Measurements from ENCODE around the gene UGCG. TPM values are rescaled to one million over a fixed set of nuclear protein-coding genes. Genes with fewer than 3 reads are reported as not detected.

Gene UGCG
- total and polyA plus RNA-seq, 2 of the 4 experiments (the other 2 are of a cell fraction): 84.2 to 104 TPM

DNA sequence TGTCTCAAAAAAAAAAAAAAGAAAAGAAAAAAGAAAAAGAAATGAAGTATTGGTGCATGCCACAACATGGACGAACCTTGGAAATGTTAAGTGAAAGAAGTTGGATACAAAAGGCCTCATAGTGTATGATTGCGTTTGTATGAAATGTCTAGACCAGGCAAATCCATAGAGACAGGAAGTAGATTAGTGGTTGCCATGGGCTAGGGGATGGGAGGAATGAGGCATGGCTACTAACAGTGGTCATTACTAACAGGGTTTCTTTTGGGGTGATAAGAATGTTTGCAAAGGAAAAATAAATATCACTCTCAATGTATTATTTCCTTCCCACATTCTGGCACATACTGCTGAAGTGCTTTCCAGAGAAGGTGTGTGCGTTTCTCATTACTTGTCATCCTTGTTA is 44.1 kb downstream of the UGCG start:
- 100% methylated on average over 2 of the region's 3 CpGs; no CpG with 5 or more reads in 1 of the 2 experiments for WGBS, 2 experiments (ENCODE audit: extremely low coverage in 2 of 2, insufficient read length in 1 of 2)
- H4K8ac ChIP-seq (ENCODE audit: low read depth in 2 of 2, low read length in 2 of 2): peak overlapping the region in 1 of 2 experiments; percentile 70; a peak in 1 of 4 replicates
- peak overlapping the region; percentile 59 for H2BK5ac ChIP-seq (ENCODE audit: low read depth, low read length, poor library complexity, severe bottlenecking)
- peak overlapping the region; percentile 11; the same call in 1 of the 2 replicates for H3K4ac ChIP-seq (ENCODE audit: low read depth, low read length)
- no peaks in the 10 kb centered on the region for H3K27me3 ChIP-seq (ENCODE audit: control insufficient read depth, insufficient read depth, low read length)
- H3K4me1 ChIP-seq (ENCODE audit: control insufficient read depth, insufficient read depth, low read length): peaks cover 9% of the 10 kb centered on the region
- peak overlapping the region; percentile 43; the same call in 1 of the 2 replicates for H3K18ac ChIP-seq (ENCODE audit: low read depth, low read length)
- peak; percentile 73 for DNase-seq
- intact Hi-C loops (cut with micrococcal nuclease) (loop anchor here (5.0 kb wide), 1 partner anchor 178 kb away; no protein-coding TSS in a partner anchor), in situ Hi-C loops (cut with MboI; ENCODE audit: low sequenced_read_pairs) (loop anchor here (10.0 kb wide), 1 partner anchor 134 kb away; no protein-coding TSS in a partner anchor), dilution Hi-C loops (cut with HindIII; ENCODE audit: low sequenced_read_pairs, unreplicated experiment) (no loop called here)
- 0 out of 2 replicates have a peak overlapping the region, but pooled peaks have one; percentile 28 for H4K5ac ChIP-seq (ENCODE audit: low read depth, low read length)
- no peak overlapping the region for H2AK5ac ChIP-seq (ENCODE audit: low read depth, low read length)
- H3K23ac ChIP-seq (ENCODE audit: low read depth, low read length): no peak overlapping the region
- no peak overlapping the region for H2BK20ac ChIP-seq (ENCODE audit: low read depth, low read length)
- ChIA-PET POLR2A (ENCODE audit: unreplicated experiment) (no interaction called here), CTCF (interaction anchor here (0.7 kb wide), 1 partner anchor 61 kb away, joined by 4 read pairs; no protein-coding TSS in a partner anchor)
- H3K9ac ChIP-seq (ENCODE audit: low read depth, low read length): no peak overlapping the region
- H2BK15ac ChIP-seq (ENCODE audit: low read depth, low read length): no peak overlapping the region
- H3K9me3 ChIP-seq (ENCODE audit: control insufficient read depth, insufficient read depth, low read length): no peaks in the 10 kb centered on the region
- ATAC-seq (ENCODE audit: low read depth): no peak
- no peak overlapping the region for H2AFZ ChIP-seq (replicated peaks; ENCODE audit: low read length, poor library complexity)
- no peak overlapping the region for H3K14ac ChIP-seq (replicated peaks; ENCODE audit: low read depth, low read length)
- no peak overlapping the region for H3K27ac ChIP-seq (ENCODE audit: insufficient read depth, low read length)
- no peak overlapping the region for H2BK120ac ChIP-seq (ENCODE audit: low read depth, low read length)
- H4K91ac ChIP-seq (ENCODE audit: insufficient read depth, low read depth, low read length): no peak overlapping the region
- no peak overlapping the region for H2AK9ac ChIP-seq (replicated peaks; ENCODE audit: low read depth, low read length, poor library complexity)
- peaks cover 15% of the 10 kb centered on the region for H3K36me3 ChIP-seq (ENCODE audit: control insufficient read depth, insufficient read depth, low read length)
- H3K56ac ChIP-seq (ENCODE audit: extremely low read depth, insufficient read depth, low read length): no peak overlapping the region
- peaks cover 8 to 31% of the 10 kb centered on the region in 2 experiments; a peak in 3 of 4 replicates for H3K79me1 ChIP-seq (ENCODE audit: low read depth in 1 of 2, low read length in 2 of 2)
- TF ChIP-seq, protein P1, sequence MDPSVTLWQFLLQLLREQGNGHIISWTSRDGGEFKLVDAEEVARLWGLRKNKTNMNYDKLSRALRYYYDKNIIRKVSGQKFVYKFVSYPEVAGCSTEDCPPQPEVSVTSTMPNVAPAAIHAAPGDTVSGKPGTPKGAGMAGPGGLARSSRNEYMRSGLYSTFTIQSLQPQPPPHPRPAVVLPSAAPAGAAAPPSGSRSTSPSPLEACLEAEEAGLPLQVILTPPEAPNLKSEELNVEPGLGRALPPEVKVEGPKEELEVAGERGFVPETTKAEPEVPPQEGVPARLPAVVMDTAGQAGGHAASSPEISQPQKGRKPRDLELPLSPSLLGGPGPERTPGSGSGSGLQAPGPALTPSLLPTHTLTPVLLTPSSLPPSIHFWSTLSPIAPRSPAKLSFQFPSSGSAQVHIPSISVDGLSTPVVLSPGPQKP (IDR thresholded peaks at IDR 0.05; ENCODE audit: borderline replicate concordance, low read depth, low read length): no peak
- TF ChIP-seq, protein P2, sequence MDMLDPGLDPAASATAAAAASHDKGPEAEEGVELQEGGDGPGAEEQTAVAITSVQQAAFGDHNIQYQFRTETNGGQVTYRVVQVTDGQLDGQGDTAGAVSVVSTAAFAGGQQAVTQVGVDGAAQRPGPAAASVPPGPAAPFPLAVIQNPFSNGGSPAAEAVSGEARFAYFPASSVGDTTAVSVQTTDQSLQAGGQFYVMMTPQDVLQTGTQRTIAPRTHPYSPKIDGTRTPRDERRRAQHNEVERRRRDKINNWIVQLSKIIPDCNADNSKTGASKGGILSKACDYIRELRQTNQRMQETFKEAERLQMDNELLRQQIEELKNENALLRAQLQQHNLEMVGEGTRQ (IDR thresholded peaks at IDR 0.05; ENCODE audit: low read depth, low read length): no peak
- no peak for TF ChIP-seq MAZ (IDR thresholded peaks at IDR 0.05; ENCODE audit: borderline replicate concordance, low read depth, low read length)
- no peak for TF ChIP-seq RAD21 (IDR thresholded peaks at IDR 0.05; ENCODE audit: low read length)
- no peak for TF ChIP-seq RFX5 (IDR thresholded peaks at IDR 0.05; ENCODE audit: low read depth, low read length)
- no peak for TF ChIP-seq MXI1 (IDR thresholded peaks at IDR 0.05; ENCODE audit: borderline replicate concordance, low read depth, low read length)
- H4K20me1 ChIP-seq (ENCODE audit: insufficient read depth, low read length): peaks cover 2% of the 10 kb centered on the region; the same call in 1 of the 2 replicates
- no peak overlapping the region for H3K4me2 ChIP-seq (ENCODE audit: low read depth, low read length)
- H3K4me3 ChIP-seq (ENCODE audit: insufficient read depth, low read depth, low read length): no peak overlapping the region
- no TSS peak for BruUV-seq (replicated peaks)
- peaks cover 19% of the 10 kb centered on the region for H3K9me1 ChIP-seq (ENCODE audit: insufficient read depth, low read length)
